K562 (cell line): ENCODE measurements around the gene ZNF785. TPM values are rescaled to one million over a fixed set of nuclear protein-coding genes. Genes with fewer than 3 reads are reported as not detected.

ENCODE experiments used
- ATF7 ChIP-seq: fragments of 450-650 bp; IDR thresholded peaks from 2 replicates; pipeline ENCODE4 v1.7.1; 2014; ENCODE audit warnings: mild to moderate bottlenecking, moderate library complexity
- BRD4 ChIP-seq: fragments of 200-600 bp; sonication (generic); IDR thresholded peaks from 2 replicates; pipeline ENCODE4 v1.6.1; 2017; ENCODE audit warnings: inconsistent platforms
- CEBPZ ChIP-seq: fragments of 150-350 bp; IDR thresholded peaks from 2 replicates; pipeline ENCODE4 v1.6.1; 2014; ENCODE audit warnings: low read depth, mild to moderate bottlenecking, low read length, borderline replicate concordance
- FOS ChIP-seq: IDR thresholded peaks from 3 replicates; pipeline ENCODE4 v1.6.1; 2011; ENCODE audit not compliant: insufficient read length; ENCODE audit errors: extremely low read depth
- HNRNPL ChIP-seq: fragments of 200-400 bp; formaldehyde crosslinking; IDR thresholded peaks from 2 replicates; pipeline ENCODE4 v1.6.1; 2017; ENCODE audit warnings: low read depth, mild to moderate bottlenecking, low read length
- MAZ ChIP-seq, 2 experiments: fragments of 450-650 bp in 1 of 2; sonication (generic) in 1 of 2; formaldehyde crosslinking; IDR thresholded peaks in 1 of 2; conservative IDR thresholded peaks in 1 of 2; 2 replicates each; pipeline versions ENCODE4 v1.4.0 to v1.5.0; 2020; ENCODE audit warnings: mild to moderate bottlenecking in 1 of 2, missing genetic modification reagents in 1 of 2
- NFXL1 ChIP-seq: fragments of 450-650 bp; formaldehyde crosslinking; IDR thresholded peaks from 2 replicates; pipeline ENCODE4 v1.4.0; 2021; ENCODE audit warnings: mild to moderate bottlenecking
- NR0B1 ChIP-seq: fragments of 450-650 bp; IDR thresholded peaks from one replicate; pipeline ENCODE4 v1.6.1; 2018; ENCODE audit warnings: mild to moderate bottlenecking, moderate library complexity; ENCODE audit not compliant: partially characterized antibody
- PHTF2 ChIP-seq: fragments of 250-450 bp; sonication (Bioruptor Pico); IDR thresholded peaks from 2 replicates; pipeline ENCODE4 v1.5.0; 2021; ENCODE audit warnings: mild to moderate bottlenecking
- POLR2AphosphoS5 ChIP-seq: IDR thresholded peaks from 2 replicates; pipeline ENCODE4 v1.6.1; 2011; ENCODE audit warnings: mild to moderate bottlenecking, low read depth, low read length, moderate library complexity; ENCODE audit not compliant: control insufficient read depth, insufficient read depth
- SAP30 ChIP-seq: fragments of 200-600 bp; sonication (generic); IDR thresholded peaks from 2 replicates; pipeline ENCODE4 v1.6.1; 2012; ENCODE audit warnings: borderline replicate concordance, low read depth, mild to moderate bottlenecking, moderate library complexity, low read length, control low read depth, inconsistent platforms; ENCODE audit not compliant: insufficient read depth, poor library complexity, severe bottlenecking
- SMARCA5 ChIP-seq: fragments of 450-650 bp; IDR thresholded peaks from 2 replicates; pipeline ENCODE4 v1.6.1; 2016
- TCFL5 ChIP-seq: fragments of 250-450 bp; sonication (Bioruptor Pico); conservative IDR thresholded peaks from 2 replicates; pipeline ENCODE4 v1.6.1; 2021; ENCODE audit warnings: mild to moderate bottlenecking, moderate library complexity, matching md5 sums
- YY1 ChIP-seq, 3 experiments: IDR thresholded peaks; 2 replicates each; pipeline ENCODE4 v1.6.1; 2011; ENCODE audit warnings: low read length in 2 of 3, mild to moderate bottlenecking in 2 of 3, moderate library complexity in 2 of 3, borderline replicate concordance in 1 of 3, control low read depth in 1 of 3, low read depth in 1 of 3; ENCODE audit not compliant: insufficient read depth in 3 of 3, insufficient replicate concordance in 2 of 3, control insufficient read depth in 1 of 3, insufficient read length in 1 of 3; ENCODE audit errors: extremely low read depth in 1 of 3
- ZBTB9 ChIP-seq: fragments of 450-650 bp; formaldehyde crosslinking; IDR thresholded peaks from 2 replicates; pipeline ENCODE4 v1.4.0; 2020; ENCODE audit warnings: mild to moderate bottlenecking, moderate library complexity
- ZKSCAN8 ChIP-seq: fragments of 200-800 bp; sonication (Bioruptor generic); IDR thresholded peaks from 2 replicates; pipeline ENCODE4 v1.6.1; 2016; ENCODE audit warnings: missing genetic modification characterization, missing compliant biosample characterization
- ZNF165 ChIP-seq: fragments of 250-450 bp; sonication (Bioruptor Pico); IDR thresholded peaks from 2 replicates; pipeline ENCODE4 v1.4.0; 2020; ENCODE audit warnings: borderline replicate concordance
- polyA plus RNA-seq, 8 experiments: library from polyadenylated mRNA; depleted of rRNA in 4 of 8; stranded (reverse) in 5 of 8; unstranded in 3 of 8; fragments of >200 nt; fragmentation: Nextera tagmentation in 2 of 8; fragmentation: Illumina TruSeq in 1 of 8; extraction: Ambion mirVana in 2 of 8; extraction: Trizol in 1 of 8; gene quantifications; 2 replicates each; pipeline versions ENCODE4 v1.2.1 to v1.2.3, GENCODE V29; 2011 to 2014; ENCODE audit warnings: inconsistent platforms in 1 of 8, missing spikeins in 1 of 8
- total RNA-seq, 7 experiments: library from RNA; depleted of rRNA in 6 of 7; stranded (reverse); fragments of >200 nt in 6 of 7; fragmentation: Illumina TruSeq in 2 of 7; extraction: Trizol in 2 of 7; gene quantifications; 2 replicates each; pipeline versions ENCODE4 v1.2.1 to v1.2.3, GENCODE V29; 2011 to 2021; ENCODE audit warnings: low replicate concordance in 1 of 7
- TF ChIP-seq, protein P1 (sequence below): fragments of 450-650 bp; formaldehyde crosslinking; conservative IDR thresholded peaks from 2 replicates; pipeline ENCODE4 v1.4.0; 2022; ENCODE audit warnings: mild to moderate bottlenecking, missing genetic modification characterization

ZNF785 gene
- total and polyA plus RNA-seq, 9 of the 15 experiments (the other 6 are each of a cell fraction or from before 2014, with no cell fraction given) = 0.64 to 11.0 (median 6.4) TPM

GRCh38 chr16:30609926-30610839 lies 24.7 kb upstream of the ZNF785 start, which contains the start of gene ZNF689 (continued):
- TF ChIP-seq, protein P1, sequence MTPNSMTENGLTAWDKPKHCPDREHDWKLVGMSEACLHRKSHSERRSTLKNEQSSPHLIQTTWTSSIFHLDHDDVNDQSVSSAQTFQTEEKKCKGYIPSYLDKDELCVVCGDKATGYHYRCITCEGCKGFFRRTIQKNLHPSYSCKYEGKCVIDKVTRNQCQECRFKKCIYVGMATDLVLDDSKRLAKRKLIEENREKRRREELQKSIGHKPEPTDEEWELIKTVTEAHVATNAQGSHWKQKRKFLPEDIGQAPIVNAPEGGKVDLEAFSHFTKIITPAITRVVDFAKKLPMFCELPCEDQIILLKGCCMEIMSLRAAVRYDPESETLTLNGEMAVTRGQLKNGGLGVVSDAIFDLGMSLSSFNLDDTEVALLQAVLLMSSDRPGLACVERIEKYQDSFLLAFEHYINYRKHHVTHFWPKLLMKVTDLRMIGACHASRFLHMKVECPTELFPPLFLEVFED (CRISPR knock-in tag) = no peak
- TF ChIP-seq YY1 (IDR thresholded peaks at IDR 0.05; ENCODE audit: borderline replicate concordance in 1 of 3, control insufficient read depth in 1 of 3, extremely low read depth in 1 of 3, insufficient read depth in 3 of 3, insufficient read length in 1 of 3, insufficient replicate concordance in 2 of 3, low read depth in 1 of 3, low read length in 2 of 3) (peak; percentile 98 to 100 (median 99)), MAZ (CRISPR knock-in tag; conservative IDR thresholded peaks at IDR 0.05 in 1 of 2, IDR thresholded peaks at IDR 0.05 in 1 of 2) (peak; percentile 36 to 53; a peak in 2 of 4 replicates), ATF7 (peak; percentile 79), PHTF2 (CRISPR knock-in tag) (no peak), BRD4 (peak; percentile 88; the same call in 1 of the 2 replicates), ZBTB9 (CRISPR knock-in tag) (no peak), NR0B1 (no peak), ZKSCAN8 (CRISPR knock-in tag) (no peak), FOS (peak; percentile 100), SAP30 (peak; percentile 74), HNRNPL (no peak), TCFL5 (CRISPR knock-in tag) (no peak), CEBPZ (no peak), ZNF165 (CRISPR knock-in tag) (no peak), NFXL1 (CRISPR knock-in tag) (no peak), POLR2AphosphoS5 (peak; percentile 51; the same call in 1 of the 2 replicates), SMARCA5 (no peak)
